GM21528 (cell line): ENCODE measurements around the gene PNPLA3.

Experiments
- ATAC-seq: cut with Tn5 transposase; IDR thresholded peaks from one replicate; pipeline ENCODE4 v1.9.1; 2021; ENCODE audit warnings: mild to moderate bottlenecking, moderate library complexity; ENCODE audit not compliant: unreplicated experiment, low FRiP score

Gene PNPLA3

DNA sequence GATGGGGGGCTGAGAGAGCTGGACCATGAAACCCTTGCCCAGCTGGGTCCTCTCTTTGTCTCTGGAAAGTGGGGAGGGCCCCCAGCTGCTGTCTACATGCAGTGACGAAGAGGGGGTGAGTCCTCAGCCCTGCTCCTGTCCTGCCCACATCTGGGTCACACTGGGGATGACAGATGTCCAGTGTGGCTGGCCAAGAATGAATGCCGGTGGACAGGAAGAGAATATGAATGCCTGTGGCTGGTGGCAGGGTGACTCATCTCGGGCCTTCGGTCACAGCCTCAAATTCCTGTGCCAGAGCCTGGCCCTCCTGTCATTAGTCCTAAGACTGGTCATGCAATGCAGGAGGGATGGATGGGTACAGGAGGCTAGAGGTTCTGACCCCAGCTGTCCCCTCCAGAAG, 2.2 kb upstream of the PNPLA3 start:
- ATAC-seq, result no peak

DNA sequence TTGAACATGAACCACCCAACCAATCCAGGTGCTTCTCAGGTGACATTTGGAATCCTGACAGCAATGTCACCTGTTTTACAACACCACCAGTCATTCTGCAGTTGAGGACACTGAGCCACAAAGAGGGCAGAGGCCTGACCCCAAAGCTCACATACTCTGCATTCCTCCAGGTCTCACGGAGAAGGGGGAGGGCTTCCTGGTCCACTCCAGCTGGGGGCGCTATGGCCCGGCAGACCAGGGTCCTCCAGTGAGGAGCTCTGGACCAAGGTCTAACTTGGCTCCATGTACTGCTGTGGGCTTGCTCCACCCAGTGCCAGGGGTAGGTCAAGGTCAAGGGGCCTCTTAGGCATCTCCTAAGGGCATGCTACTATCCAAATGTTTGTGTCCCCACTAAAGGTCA, 1.5 kb upstream of the PNPLA3 start:
- ATAC-seq, result no peak

DNA sequence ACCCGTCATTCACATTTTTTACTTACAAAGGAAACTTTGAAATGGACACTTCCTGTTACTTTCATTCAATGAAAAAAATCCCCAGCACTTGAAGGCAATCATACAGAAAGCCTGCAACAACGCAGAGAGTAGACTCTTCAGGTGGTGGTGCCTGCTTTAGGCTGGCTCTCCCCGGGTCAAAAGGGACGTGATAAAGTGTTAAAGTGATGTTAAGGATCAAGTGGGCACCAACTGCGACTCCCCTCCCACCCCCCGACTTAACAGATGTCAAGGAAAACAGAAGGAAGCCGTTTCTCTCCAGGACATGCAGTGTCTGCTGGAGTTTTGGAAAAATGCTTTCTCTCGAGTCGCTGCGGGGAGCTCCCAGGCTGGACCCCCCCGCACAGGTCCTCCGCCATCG, 414 bp upstream of the PNPLA3 start:
- no peak for ATAC-seq

DNA sequence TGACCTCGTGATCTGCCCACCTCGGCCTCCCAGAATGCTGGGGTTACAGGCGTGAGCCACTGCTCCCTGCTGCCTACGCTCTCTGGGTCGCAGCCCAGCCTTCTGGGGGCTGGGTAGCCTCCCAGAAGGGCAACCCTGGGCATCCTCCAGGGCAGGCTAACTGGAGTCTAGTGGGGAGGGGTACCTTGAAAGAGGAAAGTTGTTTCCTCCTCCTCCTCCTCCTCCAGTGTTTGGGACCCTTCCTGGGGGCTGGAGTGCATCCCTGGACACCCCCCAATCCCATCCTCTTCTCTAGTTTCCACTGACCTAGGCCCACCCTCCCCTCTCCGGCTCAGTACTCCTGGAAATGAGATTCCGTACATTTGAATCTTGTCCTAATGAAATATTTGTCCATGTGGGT, 1.3 kb downstream of the PNPLA3 start:
- no peak for ATAC-seq

DNA sequence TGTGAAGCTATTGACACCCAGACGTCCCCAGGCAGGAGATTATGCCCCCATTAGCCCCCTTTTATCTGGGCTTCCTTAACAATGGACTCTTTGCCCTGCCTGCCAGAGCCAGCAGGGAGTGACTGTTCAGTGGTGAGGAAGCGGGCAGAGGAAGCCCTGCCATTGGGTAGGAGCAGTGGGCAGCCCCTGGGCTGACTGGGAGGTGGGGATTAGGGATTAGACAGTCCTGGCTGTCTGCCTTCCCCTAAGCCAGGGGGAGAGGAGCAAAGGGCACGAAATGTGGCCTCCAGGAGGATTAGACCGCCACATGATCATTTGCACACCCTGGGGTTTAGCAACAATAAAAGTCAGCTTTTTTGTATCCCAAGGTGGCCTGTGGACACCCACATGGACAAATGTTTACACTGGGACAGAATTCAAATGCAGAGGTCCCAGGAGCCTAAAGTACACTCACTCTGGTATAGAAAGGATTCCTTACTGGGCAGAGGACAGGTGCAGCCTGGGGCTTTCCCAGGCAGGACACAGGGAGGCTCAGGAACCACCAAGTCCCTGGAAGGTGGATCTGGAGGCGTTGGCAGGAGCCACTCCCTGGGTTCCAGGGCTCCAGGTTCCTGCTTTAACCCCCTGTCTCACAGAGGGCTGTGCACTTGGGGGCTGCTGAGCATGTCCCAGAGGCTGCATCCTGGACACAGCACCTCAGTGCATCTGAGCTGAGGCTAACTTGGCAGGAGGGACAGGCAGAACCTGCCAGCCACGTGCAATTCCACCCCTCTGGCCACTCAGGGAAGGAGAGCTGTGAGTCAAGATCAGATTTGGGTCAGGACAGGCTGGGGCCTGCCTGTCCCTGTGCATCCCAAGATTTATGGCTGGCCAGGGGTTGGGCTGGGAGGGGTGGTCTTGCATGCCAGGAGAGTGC, 2.1 kb downstream of the PNPLA3 start:
- no peak for ATAC-seq

DNA sequence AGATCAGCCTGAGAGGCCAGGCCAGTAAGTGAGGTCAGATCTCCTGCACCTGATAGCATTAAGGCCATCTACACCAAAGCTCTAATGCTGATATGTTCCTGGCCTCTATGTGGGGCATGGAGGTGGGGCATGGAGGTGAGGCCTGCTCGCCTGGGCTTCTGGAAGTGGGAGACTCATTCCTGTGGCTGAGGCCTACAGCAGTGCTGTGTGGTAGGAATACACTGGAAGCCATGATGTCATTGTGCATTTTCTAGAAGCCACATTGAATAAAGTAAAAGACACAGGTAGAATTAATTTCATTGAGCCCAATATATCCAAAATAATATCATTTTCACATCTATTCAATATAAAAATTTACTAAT, 2.7 kb downstream of the PNPLA3 start:
- no peak for ATAC-seq

DNA sequence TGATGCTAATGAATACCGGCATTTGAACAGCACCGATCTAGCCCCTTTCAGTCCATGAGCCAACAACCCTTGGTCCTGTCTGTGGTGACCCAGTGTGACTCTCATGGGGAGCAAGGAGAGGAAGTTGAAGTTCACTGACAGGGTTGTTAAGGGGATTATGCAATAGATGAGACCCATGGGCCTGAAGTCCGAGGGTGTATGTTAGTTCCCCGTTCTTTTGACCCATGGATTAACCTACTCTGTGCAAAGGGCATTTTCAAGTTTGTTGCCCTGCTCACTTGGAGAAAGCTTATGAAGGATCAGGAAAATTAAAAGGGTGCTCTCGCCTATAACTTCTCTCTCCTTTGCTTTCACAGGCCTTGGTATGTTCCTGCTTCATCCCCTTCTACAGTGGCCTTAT, 4.9 kb downstream of the PNPLA3 start:
- no peak for ATAC-seq

DNA sequence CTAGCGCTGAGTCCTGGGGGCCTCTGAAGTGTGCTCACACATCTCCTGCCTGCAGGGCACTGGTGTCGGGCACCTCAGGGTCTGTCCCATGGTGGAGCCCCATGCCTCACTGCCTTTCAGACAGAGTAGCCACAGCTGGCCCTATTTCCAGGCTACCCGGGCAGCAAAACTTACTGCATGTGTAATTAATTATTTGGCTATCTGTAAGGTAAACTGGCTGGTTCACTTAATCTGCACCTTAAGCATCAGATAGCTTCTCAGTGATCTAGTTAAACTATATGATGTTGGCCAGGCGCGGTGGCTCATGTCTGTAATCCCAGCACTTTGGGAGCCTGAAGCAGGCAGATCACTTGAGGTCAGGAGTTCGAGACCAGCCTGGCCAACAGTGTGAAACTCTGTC, 5.3 kb downstream of the PNPLA3 start:
- ATAC-seq, result no peak

DNA sequence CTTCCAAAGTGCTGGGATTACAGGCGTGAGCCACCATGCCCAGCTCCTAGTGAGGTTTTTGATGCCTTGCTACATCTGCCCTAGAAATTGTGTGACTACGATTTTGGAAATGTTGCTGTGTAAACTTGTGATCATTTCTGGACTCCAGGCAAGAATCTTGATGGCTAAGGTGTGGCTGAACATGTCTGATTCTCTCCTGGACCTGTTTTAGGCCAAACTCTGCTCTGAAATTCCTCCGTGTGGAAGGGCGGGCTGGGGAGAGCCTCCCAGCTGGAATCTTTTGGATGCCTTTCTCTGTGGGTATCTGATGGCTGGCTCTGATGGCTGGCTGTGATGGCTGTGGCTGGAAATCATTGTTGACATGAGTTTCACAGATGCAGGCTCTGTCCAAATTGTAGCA, 8.2 kb downstream of the PNPLA3 start:
- no peak for ATAC-seq

DNA sequence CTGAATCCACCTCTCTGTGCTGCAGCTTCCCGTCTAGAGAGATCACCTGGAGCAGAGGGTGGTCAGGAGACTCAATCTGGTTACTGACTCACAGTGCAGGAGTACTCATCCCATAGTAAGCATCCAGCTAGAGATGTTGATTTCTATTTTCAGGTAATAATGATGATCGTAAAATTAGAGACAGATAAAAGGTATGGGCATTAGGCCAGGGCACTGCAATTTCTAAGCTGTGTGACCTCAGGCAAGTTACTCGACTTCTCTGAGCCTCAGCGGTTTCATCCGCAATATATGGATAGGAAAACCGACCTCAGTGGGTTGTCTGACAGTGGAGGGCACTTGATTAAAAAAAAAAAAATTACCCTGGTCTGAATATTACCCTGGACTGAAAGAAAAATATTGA, 17.8 kb downstream of the PNPLA3 start:
- ATAC-seq, result no peak

DNA sequence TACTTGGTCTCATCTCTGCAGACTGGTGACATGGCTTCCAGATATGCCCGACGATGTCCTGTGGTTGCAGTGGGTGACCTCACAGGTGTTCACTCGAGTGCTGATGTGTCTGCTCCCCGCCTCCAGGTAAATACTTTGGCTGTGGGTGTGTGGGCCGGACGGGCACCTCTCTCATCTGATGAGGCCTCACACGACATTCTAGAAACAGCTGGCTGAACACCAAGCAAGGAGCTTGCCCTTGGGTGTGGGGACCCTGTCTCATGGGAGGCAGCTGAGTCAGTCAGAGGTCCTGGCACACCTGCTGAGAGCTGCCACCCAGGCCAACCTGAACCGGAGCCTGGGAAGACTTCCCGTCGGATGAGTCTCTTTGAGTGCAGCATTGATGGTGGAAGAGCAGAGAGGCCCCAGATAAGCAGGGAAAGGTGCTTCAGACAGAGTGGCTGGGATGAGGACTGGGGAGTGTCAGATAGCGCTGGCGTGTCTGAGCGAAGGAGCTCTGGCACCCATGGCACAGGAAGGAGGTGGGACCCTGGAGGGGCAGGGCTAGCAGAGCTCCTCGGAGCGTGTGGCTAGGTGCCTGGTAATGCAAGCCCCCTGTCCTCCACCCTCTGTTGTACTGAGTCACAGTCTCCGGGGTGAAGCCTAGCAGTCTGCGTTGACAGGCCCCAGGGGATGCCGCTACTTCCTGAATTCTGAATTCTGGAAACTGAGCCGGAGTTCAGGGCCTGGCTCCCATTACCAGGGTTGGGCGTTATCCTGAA, 21.2 kb downstream of the PNPLA3 start:
- ATAC-seq, result no peak

DNA sequence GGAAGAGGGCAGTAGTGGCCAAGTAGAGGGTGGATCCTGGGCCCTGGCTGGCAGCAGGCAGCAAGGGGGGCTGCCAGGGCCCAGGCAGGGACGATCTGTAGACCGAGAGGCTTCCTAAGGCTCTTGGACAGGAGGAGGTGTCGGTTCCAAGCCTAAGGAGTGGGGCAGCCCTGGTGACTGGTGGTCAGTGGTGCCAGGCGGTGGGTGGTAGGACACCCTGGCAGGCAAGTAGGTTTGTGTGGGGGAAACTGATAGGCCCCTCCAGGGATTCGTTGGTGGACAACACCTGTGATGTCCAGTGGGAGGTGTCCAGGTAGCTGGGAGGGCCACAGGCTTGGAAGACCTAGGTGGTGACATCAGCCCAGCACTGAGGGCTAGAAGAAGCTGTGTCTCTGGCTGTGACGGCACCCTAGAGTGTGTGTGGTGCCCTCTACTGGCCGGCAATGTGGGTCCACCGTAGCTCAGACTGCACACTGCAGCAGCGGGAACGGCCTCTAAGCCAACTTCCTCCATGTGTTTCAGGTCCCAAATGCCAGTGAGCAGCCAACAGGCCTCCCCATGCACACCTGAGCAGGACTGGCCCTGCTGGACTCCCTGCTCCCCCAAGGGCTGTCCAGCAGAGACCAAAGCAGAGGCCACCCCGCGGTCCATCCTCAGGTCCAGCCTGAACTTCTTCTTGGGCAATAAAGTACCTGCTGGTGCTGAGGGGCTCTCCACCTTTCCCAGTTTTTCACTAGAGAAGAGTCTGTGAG, 22.2 kb downstream of the PNPLA3 start:
- ATAC-seq, result no peak

DNA sequence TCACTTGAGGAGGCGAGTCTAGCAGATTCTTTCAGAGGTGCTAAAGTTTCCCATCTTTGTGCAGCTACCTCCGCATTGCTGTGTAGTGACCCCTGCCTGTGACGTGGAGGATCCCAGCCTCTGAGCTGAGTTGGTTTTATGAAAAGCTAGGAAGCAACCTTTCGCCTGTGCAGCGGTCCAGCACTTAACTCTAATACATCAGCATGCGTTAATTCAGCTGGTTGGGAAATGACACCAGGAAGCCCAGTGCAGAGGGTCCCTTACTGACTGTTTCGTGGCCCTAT, 22.7 kb downstream of the PNPLA3 start:
- no peak for ATAC-seq

DNA sequence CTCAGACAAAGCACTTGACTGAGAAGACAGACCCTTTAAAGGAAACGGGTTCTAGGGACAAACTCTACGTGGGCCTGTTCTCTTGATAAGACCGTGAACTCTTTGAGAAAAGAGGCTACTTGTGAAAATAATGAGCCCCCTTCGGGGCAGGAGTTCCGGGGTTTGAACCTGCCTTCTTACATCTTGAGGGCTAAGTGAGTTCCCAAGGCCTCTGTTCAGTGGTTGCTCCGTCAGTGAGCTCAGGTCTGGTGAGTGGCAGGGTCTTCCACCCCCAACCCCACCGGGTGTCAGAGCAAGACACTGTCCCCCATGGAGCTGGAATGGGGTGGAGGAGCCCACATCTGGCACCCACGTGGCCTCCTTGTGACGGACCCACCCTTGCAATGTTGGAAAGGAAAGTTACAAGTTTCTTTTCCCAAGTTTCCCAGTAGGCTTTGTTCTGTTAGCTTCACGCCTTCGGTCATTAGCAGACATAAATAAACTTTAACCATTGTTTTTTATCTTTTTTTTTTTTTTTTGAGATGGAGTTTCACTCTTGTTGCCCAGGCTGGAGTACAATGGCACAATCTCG, 25.3 kb downstream of the PNPLA3 start:
- no peak for ATAC-seq

DNA sequence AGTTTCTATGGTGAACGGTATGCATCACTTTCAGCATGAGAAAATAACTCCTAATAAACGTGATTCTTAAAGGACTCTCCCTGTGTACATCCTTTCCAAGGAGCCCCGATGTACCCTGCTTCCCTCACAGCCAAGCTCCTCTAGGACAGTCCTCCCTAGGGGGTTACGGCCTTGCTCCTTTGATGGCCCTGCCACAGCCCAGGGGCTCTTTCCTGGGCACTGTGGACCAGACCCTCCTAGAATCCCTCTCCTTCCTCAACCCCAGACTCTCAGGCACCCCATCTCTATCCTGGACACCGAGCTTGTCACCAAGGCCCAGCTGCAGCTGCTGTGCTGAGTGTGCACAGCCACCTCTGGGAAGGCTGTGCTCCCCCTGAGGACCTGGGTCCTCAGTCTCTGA, 27.8 kb downstream of the PNPLA3 start:
- no peak for ATAC-seq

DNA sequence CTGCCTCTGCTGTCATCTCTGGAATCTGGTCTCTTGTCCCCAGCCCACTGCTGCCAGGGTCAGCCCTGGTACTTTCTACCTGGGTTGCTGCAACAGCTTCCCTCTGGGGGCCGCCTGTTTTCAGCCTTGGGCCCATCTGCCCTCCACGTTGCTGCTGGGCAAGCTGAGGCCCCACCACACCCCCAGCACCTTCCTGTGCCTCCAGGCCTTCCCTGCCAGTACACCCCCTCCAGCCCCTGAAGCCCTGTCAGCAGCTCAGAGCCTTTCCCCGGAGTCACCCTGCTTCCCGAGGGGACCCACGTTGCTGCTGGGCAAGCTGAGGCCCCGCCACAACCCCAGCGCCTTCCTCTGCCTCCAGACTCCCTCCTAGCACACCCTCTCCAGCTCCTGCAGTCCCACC, 28.4 kb downstream of the PNPLA3 start:
- no peak for ATAC-seq

DNA sequence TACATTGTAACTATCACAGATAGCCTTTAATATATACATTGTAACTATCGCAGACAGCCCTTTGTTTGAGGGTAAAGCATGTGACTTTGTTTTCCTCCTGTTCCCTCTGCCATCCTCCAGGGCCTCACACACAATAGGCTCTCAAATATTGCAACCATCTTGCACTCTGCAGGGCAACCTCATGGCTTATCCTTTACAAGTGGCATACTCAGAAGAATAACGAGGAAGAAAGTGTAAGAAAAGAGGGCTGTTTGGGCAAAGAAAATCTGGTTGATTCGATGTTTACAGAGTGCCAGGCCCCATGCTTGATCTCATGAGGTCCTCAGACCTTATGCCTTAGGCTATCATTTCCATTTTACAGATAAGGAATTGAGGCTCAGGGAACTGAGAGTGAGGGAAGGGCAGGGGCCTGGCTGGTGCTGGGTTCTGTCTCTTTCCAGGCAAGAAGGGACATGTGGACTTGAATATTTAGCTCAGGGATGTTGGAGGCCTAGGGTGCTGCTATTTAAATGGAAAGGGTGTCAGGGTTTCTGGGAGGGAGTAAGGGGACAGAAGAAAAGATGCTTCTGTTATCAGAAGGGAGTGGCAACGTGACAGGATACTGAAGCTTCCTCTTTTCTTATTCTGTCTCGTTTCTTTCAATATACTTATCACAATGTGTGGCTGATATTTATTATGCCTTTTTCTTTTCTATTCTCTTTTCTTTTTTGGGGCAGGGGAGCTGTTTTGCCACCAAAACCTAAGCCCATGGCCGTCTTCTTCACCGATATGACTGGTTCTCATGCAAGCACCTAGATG, 30.6 kb downstream of the PNPLA3 start:
- no peak for ATAC-seq

DNA sequence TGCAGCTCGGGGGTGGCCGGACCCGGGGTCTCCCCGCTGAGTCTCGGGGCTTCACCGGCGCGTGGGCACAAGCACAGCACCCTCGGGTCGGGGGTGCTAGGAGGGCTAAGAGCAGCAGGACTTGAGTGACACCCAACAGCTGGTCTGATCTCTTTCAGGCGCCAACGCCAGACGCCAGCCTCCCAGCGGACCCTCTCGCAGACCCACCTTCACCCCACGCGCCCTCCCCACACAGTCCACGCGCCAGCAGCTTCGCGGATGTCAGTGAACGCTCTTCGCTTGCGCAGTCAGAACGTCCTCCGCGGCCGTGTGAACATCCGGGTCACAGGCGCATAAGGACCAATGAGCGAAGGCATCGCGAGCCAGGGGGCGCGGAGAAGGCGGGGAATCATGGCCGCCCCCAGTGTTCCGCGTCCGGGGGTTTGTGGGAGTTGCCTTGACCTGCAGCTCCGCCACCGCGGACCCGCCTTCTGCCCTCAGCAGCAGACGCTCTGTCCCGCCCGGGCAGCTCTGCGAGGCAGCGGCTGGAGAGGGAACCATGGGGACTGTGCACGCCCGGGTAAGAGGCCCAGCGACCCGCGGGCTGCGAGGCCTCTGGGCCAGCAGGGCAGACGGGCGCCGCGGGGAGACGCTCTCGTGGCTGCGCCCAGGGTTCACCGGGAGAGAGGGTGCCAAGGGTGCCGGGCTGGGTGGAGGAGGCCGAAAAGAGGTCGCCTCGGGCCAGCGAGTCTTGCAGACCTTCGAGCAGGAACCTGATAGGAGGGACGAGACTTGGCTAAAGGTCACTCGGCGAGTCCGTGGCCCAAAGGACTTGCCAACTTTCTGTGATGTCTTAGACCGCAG, 31.7 kb downstream of the PNPLA3 start, which contains the start of gene SAMM50:
Gene SAMM50 (plus strand): TSS at position 403 of the 843 bp plus-strand sequence. CDS start 136 bp downstream, at position 539.
- peak; percentile 89 for ATAC-seq
